Thyroid gland (tissue), 4 donors: ENCODE results near the gene CLIP1. TPM values are rescaled to one million over a fixed set of nuclear protein-coding genes. Genes with fewer than 3 reads are reported as not detected.
"Not testable (repeated sequence)": the region's sequence is repeated elsewhere in the genome, so short reads cannot be mapped to it uniquely, and the experiment has no call there.

Experiments used
- DNase-seq, 2 donors: peaks; one replicate each; pipeline ENCODE4 v3.0.0-alpha.2; 2019
- H3K27ac ChIP-seq, 3 donors: fragments of 200-600 bp; sonication (generic); 1 replicate in 2 of 3; 2 replicates in 1 of 3; pipeline ENCODE4 v1.5.1; 2016 to 2019; ENCODE audit warnings: mild to moderate bottlenecking in 1 of 3, moderate library complexity in 1 of 3
- H3K27me3 ChIP-seq: fragments of 200-600 bp; sonication (generic); one replicate; pipeline ENCODE4 v1.5.1; 2019
- H3K36me3 ChIP-seq, 2 donors: fragments of 200-600 bp; sonication (generic); one replicate each; pipeline ENCODE4 v1.5.1; 2016 to 2019
- H3K4me1 ChIP-seq, 2 donors: fragments of 200-600 bp; sonication (generic); one replicate each; pipeline ENCODE4 v1.5.1; 2017 to 2019
- H3K4me3 ChIP-seq, 3 donors: fragments of 200-600 bp; sonication (generic); replicated peaks in 1 of 3; 1 replicate in 2 of 3; 2 replicates in 1 of 3; pipeline ENCODE4 v1.5.1; 2016; ENCODE audit warnings: mild to moderate bottlenecking in 1 of 3
- H3K9me3 ChIP-seq: fragments of 200-600 bp; sonication (generic); one replicate; pipeline ENCODE4 v1.5.1; 2017
- POLR2A ChIP-seq, 2 donors: fragments of 450-650 bp; IDR thresholded peaks; one replicate each; pipeline ENCODE4 v1.6.1; 2017; ENCODE audit warnings: antibody characterized with exemption in 2 of 2, mild to moderate bottlenecking in 2 of 2, moderate library complexity in 1 of 2
- WGBS, 2 donors: methylation state at CpG; one replicate each; pipeline ENCODE4 v1.1.5; 2017; 5-methylcytosine and 5-hydroxymethylcytosine counted together
- intact Hi-C: fragments of 100-400 bp; cut with DNase I; formaldehyde crosslinking; loops from one replicate; pipeline ENCODE4 v1.15.1; 2023
- total RNA-seq, 4 donors: library from RNA; depleted of rRNA; stranded (reverse); fragments of >200 nt; gene quantifications; one replicate each; pipeline ENCODE4 v1.2.3, GENCODE V29; 2016
- TF ChIP-seq, protein P1 (sequence below), 6 experiments: fragments of 200-600 bp in 3 of 6; fragments of 450-650 bp in 3 of 6; sonication (generic) in 3 of 6; IDR thresholded peaks; one replicate each; pipeline ENCODE4 v1.5.1; 2016 to 2019; ENCODE audit warnings: antibody characterized with exemption in 6 of 6, mild to moderate bottlenecking in 2 of 6, inconsistent platforms in 1 of 6, moderate library complexity in 1 of 6

Gene CLIP1
- total RNA-seq, 4 donors from 2014 or later = 118 to 189 (median 143) TPM

DNA sequence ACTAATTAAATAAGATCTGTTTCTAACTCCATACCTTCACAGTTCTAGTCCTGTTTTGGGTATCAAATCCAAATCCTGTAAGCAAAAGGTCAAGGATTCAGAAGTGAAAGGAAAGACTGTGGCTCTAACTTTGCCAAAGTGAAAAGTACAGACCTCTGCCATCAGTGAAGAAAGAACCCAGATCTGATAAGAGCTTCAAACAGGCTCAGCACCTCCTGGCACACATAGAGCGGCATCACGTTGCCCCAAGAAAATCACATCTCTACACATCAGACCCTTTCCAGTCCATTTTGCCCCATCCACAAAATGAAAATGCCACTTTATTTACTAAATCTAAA is 23.2 kb downstream of the CLIP1 start:
- Histone ChIP-seq H3K27ac (peak overlapping the region; percentile 79 to 99 (median 98)), H3K4me1 (peaks cover 25 to 47% of the 10 kb centered on the region in 2 donors), H3K9me3 (no peaks in the 10 kb centered on the region), H3K4me3 (peak overlapping the region in 1 of 3 donors; percentile 18), H3K27me3 (no peaks in the 10 kb centered on the region), H3K36me3 (no peaks in the 10 kb centered on the region)
- TF ChIP-seq POLR2A (IDR thresholded peaks at IDR 0.05) = no peak
- TF ChIP-seq, protein P1, sequence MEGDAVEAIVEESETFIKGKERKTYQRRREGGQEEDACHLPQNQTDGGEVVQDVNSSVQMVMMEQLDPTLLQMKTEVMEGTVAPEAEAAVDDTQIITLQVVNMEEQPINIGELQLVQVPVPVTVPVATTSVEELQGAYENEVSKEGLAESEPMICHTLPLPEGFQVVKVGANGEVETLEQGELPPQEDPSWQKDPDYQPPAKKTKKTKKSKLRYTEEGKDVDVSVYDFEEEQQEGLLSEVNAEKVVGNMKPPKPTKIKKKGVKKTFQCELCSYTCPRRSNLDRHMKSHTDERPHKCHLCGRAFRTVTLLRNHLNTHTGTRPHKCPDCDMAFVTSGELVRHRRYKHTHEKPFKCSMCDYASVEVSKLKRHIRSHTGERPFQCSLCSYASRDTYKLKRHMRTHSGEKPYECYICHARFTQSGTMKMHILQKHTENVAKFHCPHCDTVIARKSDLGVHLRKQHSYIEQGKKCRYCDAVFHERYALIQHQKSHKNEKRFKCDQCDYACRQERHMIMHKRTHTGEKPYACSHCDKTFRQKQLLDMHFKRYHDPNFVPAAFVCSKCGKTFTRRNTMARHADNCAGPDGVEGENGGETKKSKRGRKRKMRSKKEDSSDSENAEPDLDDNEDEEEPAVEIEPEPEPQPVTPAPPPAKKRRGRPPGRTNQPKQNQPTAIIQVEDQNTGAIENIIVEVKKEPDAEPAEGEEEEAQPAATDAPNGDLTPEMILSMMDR (IDR thresholded peaks at IDR 0.05) = no peak
- intact Hi-C loops = loop anchor here (5.0 kb wide), 1 partner anchor 73 kb away; no protein-coding TSS in a partner anchor
- WGBS, 2 donors = 23 to 27% methylated on average over 2 of the region's 2 CpGs
- no peak for DNase-seq

DNA sequence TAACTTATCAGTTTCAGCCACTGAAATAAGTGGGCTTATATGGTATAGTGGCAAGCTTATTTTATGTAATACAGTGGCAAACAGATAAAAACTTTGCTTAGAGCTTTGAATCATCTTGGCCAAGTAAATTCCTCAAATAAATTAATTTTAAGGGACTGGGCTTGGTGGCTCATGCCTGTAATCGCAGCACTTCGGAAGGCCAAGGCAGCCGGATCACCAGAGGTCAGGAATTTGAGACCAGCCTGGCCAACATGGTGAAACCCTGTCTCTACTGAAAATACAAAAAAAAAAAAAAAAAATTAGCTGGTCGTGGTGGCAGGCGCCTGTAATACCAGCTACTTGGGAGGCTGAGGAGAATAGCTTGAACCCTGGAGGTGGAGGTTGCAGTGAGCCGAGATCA is 24.5 kb downstream of the CLIP1 start:
- H3K9me3 ChIP-seq, H3K4me3 ChIP-seq, H3K36me3 ChIP-seq, H3K27me3 ChIP-seq, DNase-seq: not testable (repeated sequence)
- peaks cover 23 to 46% of the 10 kb centered on the region in 2 donors for H3K4me1 ChIP-seq
- peak overlapping the region; percentile 31 to 99 (median 98) for H3K27ac ChIP-seq
- WGBS, 2 donors = 88 to 93% methylated on average over 6 of the region's 6 CpGs
- intact Hi-C loops = loop anchor here (5.0 kb wide), 1 partner anchor 74 kb away; no protein-coding TSS in a partner anchor

DNA sequence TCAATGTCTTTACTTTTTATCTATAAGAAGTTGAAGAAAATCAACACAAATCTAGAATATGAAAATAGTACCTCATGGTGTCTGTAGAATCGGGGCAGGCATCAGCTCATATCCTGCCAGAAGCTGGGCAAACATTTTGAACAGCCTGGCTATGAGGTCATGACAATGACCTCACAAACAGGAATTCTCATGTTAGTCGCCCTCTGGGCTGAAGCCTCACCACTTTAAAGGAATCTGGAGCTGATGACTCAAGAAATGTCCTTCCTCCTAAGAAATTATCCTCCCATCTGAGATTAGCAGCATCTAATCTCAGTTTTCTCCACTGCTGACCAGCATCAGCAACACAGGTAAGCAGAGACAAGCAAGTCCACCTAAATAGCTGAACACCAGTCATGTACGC is 27.1 kb downstream of the CLIP1 start:
- WGBS, 2 donors = 75 to 86% methylated on average over 3 of the region's 3 CpGs
- Histone ChIP-seq H3K9me3 (no peaks in the 10 kb centered on the region), H3K4me3 (no peak overlapping the region), H3K27me3 (no peaks in the 10 kb centered on the region), H3K27ac (peak overlapping the region in 2 of 3 donors; percentile 0 to 34), H3K36me3 (no peaks in the 10 kb centered on the region), H3K4me1 (peaks cover 5 to 37% of the 10 kb centered on the region in 2 donors)
- TF ChIP-seq, protein P1 (IDR thresholded peaks at IDR 0.05) = no peak
- TF ChIP-seq POLR2A (IDR thresholded peaks at IDR 0.05) = no peak
- intact Hi-C loops = loop anchor here (5.0 kb wide), 1 partner anchor 77 kb away; no protein-coding TSS in a partner anchor
- DNase-seq = no peak

DNA sequence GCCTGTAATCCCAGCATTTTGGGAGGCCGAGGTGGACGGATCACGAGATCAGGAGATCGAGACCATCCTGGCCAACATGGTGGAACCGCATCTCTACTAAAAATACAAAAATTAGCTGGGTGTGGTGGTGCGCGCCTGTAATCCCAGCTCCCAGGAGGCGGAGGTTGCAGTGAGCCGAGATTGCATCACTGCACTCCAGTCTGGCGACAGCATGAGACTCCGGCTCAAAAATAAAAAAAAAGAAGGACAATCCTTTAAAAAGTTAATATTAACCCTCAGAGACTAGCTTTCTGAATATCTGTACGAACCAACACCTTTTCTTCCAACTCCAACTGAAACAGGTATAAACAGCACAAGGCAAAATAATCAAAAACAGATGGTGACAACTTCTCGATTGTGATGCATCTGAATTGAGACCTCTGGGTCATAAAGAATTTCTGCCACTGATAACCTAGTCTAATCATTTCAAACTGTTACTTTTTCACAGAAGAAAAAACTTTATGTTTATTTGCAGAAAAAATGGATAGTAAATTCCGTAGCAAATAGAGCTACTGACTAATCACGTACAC is 27.8 kb downstream of the CLIP1 start:
- intact Hi-C loops = loop anchor here (5.0 kb wide), 1 partner anchor 78 kb away; no protein-coding TSS in a partner anchor
- Histone ChIP-seq H3K4me3 (no peak overlapping the region), H3K36me3 (no peaks in the 10 kb centered on the region), H3K27me3 (no peaks in the 10 kb centered on the region), H3K27ac (peak overlapping the region in 2 of 3 donors; percentile 0 to 34), H3K9me3 (no peaks in the 10 kb centered on the region), H3K4me1 (peaks cover 5 to 31% of the 10 kb centered on the region in 2 donors)
- DNase-seq = no peak
- WGBS, 2 donors = 88 to 91% methylated on average over 14 of the region's 15 CpGs
- TF ChIP-seq, protein P1 (IDR thresholded peaks at IDR 0.05) = no peak
- no peak for TF ChIP-seq POLR2A (IDR thresholded peaks at IDR 0.05)

DNA sequence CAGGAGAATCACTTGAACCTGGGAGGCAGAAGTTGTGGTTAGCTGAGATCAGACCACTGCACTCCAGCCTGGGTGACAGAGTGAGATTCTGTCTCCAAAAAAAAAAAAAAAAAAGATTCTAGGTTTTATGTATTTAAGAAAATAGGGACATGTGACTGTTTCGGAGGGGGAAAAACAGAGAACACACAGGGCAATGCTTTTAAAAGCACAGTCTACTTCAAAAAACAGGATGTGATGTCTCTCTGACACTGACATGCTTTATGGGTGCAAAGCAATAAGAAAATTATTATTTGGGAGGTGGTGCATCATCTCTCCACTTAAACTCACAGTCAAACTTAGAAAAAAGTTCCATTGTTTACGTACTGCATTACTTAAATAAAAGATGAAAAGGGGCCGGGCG is 28.7 kb downstream of the CLIP1 start:
- TF ChIP-seq, protein P1 (IDR thresholded peaks at IDR 0.05) = no peak
- TF ChIP-seq POLR2A (IDR thresholded peaks at IDR 0.05) = no peak
- Histone ChIP-seq H3K27ac (peak overlapping the region in 1 of 3 donors; percentile 48), H3K36me3 (no peaks in the 10 kb centered on the region), H3K4me3 (no peak overlapping the region), H3K4me1 (peaks cover 0 to 22% of the 10 kb centered on the region in 2 donors), H3K9me3 (no peaks in the 10 kb centered on the region), H3K27me3 (no peaks in the 10 kb centered on the region)
- intact Hi-C loops = no loop called here
- DNase-seq = no peak
- 89 to 93% methylated on average over 4 of the region's 4 CpGs for WGBS, 2 donors
